Measurements from ENCODE around the gene REEP1. TPM values are rescaled to one million over a fixed set of nuclear protein-coding genes. Genes with fewer than 3 reads are reported as not detected.

The REEP1 gene
- total and polyA plus RNA-seq, 2 experiments from 2014 or later: 21.5 to 26.5 TPM

- DNase-seq (ENCODE audit: low spot score): no peak
- no peaks in the 10 kb centered on the region for H4K20me1 ChIP-seq (ENCODE audit: insufficient read depth, poor library complexity, severe bottlenecking)
- H3K4me3 ChIP-seq: no peak overlapping the region
- no peak overlapping the region for H2AFZ ChIP-seq
- no peak overlapping the region for H3K27ac ChIP-seq
- no peaks in the 10 kb centered on the region for H3K9me2 ChIP-seq (replicated peaks; ENCODE audit: insufficient read depth)
- no peaks in the 10 kb centered on the region for H3K27me3 ChIP-seq
- H3K79me2 ChIP-seq: no peaks in the 10 kb centered on the region
- no peak for TF ChIP-seq EZH2phosphoT487 (IDR thresholded peaks at IDR 0.05; ENCODE audit: low read depth, severe bottlenecking, unreplicated experiment)
- TF ChIP-seq EZH2 (IDR thresholded peaks at IDR 0.05; ENCODE audit: borderline replicate concordance): no peak
- TF ChIP-seq, protein P1, sequence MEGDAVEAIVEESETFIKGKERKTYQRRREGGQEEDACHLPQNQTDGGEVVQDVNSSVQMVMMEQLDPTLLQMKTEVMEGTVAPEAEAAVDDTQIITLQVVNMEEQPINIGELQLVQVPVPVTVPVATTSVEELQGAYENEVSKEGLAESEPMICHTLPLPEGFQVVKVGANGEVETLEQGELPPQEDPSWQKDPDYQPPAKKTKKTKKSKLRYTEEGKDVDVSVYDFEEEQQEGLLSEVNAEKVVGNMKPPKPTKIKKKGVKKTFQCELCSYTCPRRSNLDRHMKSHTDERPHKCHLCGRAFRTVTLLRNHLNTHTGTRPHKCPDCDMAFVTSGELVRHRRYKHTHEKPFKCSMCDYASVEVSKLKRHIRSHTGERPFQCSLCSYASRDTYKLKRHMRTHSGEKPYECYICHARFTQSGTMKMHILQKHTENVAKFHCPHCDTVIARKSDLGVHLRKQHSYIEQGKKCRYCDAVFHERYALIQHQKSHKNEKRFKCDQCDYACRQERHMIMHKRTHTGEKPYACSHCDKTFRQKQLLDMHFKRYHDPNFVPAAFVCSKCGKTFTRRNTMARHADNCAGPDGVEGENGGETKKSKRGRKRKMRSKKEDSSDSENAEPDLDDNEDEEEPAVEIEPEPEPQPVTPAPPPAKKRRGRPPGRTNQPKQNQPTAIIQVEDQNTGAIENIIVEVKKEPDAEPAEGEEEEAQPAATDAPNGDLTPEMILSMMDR (IDR thresholded peaks at IDR 0.05; ENCODE audit: poor library complexity): no peak
- WGBS (ENCODE audit: low lambda C conversion rate, missing lambda C conversion rate): 75% methylated on average over 5 of the region's 5 CpGs
- H3K36me3 ChIP-seq (replicated peaks; ENCODE audit: insufficient read depth, low read depth): no peaks in the 10 kb centered on the region
- no peaks in the 10 kb centered on the region for H3K4me1 ChIP-seq (ENCODE audit: insufficient read depth)
- H3K9me3 ChIP-seq (ENCODE audit: low read depth): no peaks in the 10 kb centered on the region
- H3K4me2 ChIP-seq: no peak overlapping the region
Measured at GRCh38 chr2:86237172-86237571, 100.3 kb downstream of the REEP1 start.

GRCh38 chr2:86235196-86235980, 102.0 kb downstream of the REEP1 start:
- no peak for DNase-seq (ENCODE audit: low spot score)
- TF ChIP-seq EZH2phosphoT487 (IDR thresholded peaks at IDR 0.05; ENCODE audit: low read depth, severe bottlenecking, unreplicated experiment): no peak
- TF ChIP-seq, protein P1 (IDR thresholded peaks at IDR 0.05; ENCODE audit: poor library complexity): no peak
- no peak for TF ChIP-seq EZH2 (IDR thresholded peaks at IDR 0.05; ENCODE audit: borderline replicate concordance)
- no peaks in the 10 kb centered on the region for H4K20me1 ChIP-seq (ENCODE audit: insufficient read depth, poor library complexity, severe bottlenecking)
- H3K4me1 ChIP-seq (ENCODE audit: insufficient read depth): no peaks in the 10 kb centered on the region
- H3K79me2 ChIP-seq: no peaks in the 10 kb centered on the region
- H3K27me3 ChIP-seq: no peaks in the 10 kb centered on the region
- WGBS (ENCODE audit: low lambda C conversion rate, missing lambda C conversion rate): 77% methylated on average over 12 of the region's 12 CpGs
- no peak overlapping the region for H3K27ac ChIP-seq
- H3K9me3 ChIP-seq (ENCODE audit: low read depth): no peaks in the 10 kb centered on the region
- H2AFZ ChIP-seq: no peak overlapping the region
- H3K4me3 ChIP-seq: no peak overlapping the region
- no peaks in the 10 kb centered on the region for H3K9me2 ChIP-seq (replicated peaks; ENCODE audit: insufficient read depth)
- H3K36me3 ChIP-seq (replicated peaks; ENCODE audit: insufficient read depth, low read depth): no peaks in the 10 kb centered on the region
- H3K4me2 ChIP-seq: no peak overlapping the region

GRCh38 chr2:86234563-86235131, 102.8 kb downstream of the REEP1 start:
- TF ChIP-seq EZH2phosphoT487 (IDR thresholded peaks at IDR 0.05; ENCODE audit: low read depth, severe bottlenecking, unreplicated experiment) (no peak), EZH2 (IDR thresholded peaks at IDR 0.05; ENCODE audit: borderline replicate concordance) (no peak)
- TF ChIP-seq, protein P1 (IDR thresholded peaks at IDR 0.05; ENCODE audit: poor library complexity): no peak
- Histone ChIP-seq H3K4me3 (no peak overlapping the region), H3K27me3 (no peaks in the 10 kb centered on the region), H3K9me2 (replicated peaks; ENCODE audit: insufficient read depth) (no peaks in the 10 kb centered on the region), H4K20me1 (ENCODE audit: insufficient read depth, poor library complexity, severe bottlenecking) (no peaks in the 10 kb centered on the region), H3K9me3 (ENCODE audit: low read depth) (no peaks in the 10 kb centered on the region), H3K4me2 (no peak overlapping the region), H3K79me2 (no peaks in the 10 kb centered on the region), H3K4me1 (ENCODE audit: insufficient read depth) (no peaks in the 10 kb centered on the region), H3K27ac (no peak overlapping the region), H3K36me3 (replicated peaks; ENCODE audit: insufficient read depth, low read depth) (no peaks in the 10 kb centered on the region), H2AFZ (no peak overlapping the region)
- 80% methylated on average over 3 of the region's 3 CpGs for WGBS (ENCODE audit: low lambda C conversion rate, missing lambda C conversion rate)
- DNase-seq (ENCODE audit: low spot score): no peak

Measured in hepatocyte (in vitro differentiated cells).